Stimulated activated CD4-positive, alpha-beta T cell treated with anti-CD3 and anti-CD28 coated beads, TNF-alpha, amount 100 ng/mL, for 4 hours (primary cell): ENCODE results near the gene CD83.
A peak's percentile ranks its signal among the peaks of the same experiment; 100 is the strongest.
"Not testable (repeated sequence)": the region's sequence is repeated elsewhere in the genome, so short reads cannot be mapped to it uniquely, and the experiment has no call there.

Experiments used
- DNase-seq, 3 experiments: peaks; one replicate each; pipeline ENCODE4 v3.0.0-alpha.2; 2020; ENCODE audit warnings: low read depth in 3 of 3

CD83 gene, protein sequence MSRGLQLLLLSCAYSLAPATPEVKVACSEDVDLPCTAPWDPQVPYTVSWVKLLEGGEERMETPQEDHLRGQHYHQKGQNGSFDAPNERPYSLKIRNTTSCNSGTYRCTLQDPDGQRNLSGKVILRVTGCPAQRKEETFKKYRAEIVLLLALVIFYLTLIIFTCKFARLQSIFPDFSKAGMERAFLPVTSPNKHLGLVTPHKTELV

DNA sequence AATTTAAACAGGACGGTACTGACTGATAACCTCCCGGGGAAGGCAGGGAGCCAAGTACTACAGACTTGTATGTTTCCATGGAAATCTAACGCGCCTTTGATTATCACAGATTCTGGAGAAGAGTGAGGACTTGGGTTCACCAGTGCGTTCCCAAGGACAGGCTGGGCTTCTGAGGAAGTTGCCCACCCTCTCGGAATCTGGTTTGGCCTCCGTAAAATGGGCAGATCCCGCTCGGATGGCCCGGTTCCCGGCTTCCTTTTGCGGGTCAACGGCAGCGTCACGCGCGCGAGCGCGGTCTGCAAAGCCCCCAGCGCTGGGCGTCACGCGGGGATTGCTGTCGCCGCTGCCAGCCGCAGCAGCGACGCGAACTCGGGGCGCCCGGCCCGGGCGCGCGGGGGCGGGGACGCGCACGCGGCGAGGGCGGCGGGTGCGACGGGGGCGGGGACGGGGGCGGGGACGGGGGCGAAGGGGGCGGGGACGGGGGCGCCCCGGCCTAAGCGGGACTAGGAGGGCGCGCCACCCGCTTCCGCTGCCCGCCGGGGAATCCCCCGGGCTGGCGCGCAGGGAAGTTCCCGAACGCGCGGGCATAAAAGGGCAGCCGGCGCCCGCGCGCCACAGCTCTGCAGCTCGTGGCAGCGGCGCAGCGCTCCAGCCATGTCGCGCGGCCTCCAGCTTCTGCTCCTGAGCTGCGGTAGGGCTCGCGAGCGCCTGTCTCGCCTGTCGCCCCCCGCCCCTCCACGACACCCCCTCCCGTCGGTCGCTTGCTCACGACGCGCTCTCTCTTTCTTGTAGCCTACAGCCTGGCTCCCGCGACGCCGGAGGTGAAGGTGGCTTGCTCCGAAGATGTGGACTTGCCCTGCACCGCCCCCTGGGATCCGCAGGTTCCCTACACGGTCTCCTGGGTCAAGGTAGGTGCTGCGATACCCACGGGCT is at the start of gene CD83:
CD83 (plus strand) TSS at position 615 of the 933 bp plus-strand sequence; CDS start at position 655, 40 bp downstream.
- DNase-seq, result peak; percentile 56 to 79 (median 76)

DNA sequence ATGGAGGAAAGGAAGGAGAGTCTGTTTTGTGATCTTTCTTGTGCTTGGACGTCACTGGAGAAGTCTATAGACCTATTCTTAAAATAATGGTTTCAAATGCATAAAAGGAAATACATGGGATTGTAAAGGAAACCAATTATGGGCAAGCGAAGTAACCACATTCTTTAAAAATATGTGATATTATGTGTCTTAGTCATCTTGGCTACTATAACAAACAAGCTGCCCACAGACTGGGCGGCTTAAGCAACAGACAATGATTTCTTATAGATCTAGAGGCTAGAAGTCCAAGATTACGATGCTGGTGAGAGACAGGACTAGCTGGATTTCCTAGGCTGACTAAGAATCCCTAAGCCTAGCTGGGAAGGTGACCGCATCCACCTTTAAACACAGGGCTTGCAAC is 49.4 kb upstream of the CD83 start:
- DNase-seq, result no peak

DNA sequence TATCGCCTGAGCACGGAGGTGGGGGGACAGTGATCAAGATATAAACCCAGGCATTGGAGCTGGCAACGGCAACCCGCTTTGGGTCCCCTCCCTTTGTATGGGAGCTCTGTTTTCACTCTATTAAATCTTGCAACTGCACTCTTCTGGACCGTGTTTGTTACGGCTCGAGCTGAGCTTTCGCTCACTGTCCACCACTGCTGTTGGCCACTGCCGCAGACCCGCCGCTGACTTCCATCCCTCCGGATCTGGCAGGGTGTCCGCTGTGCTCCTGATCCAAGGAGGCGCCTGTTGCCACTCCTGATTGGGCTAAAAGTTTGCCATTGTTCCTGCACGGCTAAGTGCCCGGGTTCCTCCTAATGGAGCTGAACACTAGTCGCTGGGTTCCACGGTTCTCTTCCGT is 48.9 kb upstream of the CD83 start:
- no peak for DNase-seq

DNA sequence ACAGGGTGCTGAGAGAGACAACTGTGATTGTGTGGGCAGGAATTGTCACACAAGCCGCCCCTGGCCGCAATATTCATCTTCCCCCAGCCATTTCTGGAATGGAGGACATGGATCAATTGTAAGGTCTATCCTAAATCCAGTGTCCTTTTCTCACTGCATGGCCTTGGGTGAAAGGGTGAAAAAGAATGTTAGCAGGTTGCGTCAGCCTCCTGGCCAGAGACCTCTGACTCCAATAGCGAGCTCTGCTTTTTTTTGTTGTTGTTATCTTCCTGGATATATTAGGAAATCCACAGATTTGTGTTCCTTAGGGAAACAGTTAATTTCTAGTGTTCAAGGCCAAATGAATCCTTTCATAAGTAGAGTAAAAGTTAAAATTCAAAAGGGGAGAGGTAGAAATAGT is 47.1 kb upstream of the CD83 start:
- no peak for DNase-seq

DNA sequence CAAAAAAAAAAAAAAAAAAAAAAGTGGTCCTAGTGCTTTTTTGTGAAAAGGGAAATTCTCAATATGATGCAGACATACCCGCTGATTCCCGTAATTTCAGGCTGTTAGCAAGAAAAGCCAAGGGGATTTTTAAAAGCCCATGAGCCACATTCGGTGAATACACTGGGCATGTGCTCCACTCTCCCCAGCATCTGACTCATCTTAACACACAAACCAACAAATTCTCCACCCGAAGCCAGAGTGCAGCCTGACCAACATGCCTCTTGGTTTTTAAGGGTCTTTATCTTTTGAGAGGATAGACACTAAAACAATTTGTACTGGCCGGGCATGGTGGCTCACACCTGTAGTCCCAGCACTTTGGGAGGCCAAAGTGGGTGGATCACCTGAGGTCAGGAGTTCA is 45.5 kb upstream of the CD83 start:
- DNase-seq, result no peak

DNA sequence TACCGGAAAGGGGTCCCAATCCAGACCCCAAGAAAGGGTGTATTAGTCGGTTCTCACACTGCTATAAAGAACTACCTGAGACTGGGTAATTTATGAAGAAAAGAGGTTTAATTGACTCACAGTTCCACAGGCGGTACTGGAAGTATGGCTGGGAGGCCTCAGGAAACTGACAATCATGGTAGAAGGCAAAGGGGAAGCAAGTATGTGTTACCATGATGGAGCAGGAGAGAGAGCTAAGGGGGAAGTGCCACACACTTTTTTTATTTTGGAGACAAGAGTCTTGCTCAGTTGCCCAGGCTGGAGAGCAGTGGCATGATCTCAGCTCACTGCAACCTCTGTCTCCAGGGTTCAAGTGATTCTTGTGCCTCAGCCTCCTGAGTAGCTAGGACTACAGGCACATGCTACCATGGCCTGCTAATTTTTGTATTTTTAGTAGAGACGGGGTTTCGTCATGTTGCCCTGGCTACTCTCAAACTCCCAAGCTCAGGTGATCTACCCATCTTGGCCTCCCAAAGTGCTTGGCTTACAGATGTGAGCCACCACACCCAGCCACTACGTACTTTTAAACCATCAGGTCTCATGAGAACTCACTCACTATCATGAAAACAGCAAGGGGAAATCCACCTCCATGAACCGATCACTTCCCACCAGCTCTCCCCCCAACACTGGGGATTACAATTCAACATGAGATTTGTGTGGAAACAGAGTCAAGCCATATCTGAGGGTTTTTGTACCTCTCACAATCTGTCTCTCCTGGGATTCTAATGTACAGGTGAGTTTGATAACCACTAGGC is 43.8 kb upstream of the CD83 start:
- DNase-seq, result not testable (repeated sequence)

DNA sequence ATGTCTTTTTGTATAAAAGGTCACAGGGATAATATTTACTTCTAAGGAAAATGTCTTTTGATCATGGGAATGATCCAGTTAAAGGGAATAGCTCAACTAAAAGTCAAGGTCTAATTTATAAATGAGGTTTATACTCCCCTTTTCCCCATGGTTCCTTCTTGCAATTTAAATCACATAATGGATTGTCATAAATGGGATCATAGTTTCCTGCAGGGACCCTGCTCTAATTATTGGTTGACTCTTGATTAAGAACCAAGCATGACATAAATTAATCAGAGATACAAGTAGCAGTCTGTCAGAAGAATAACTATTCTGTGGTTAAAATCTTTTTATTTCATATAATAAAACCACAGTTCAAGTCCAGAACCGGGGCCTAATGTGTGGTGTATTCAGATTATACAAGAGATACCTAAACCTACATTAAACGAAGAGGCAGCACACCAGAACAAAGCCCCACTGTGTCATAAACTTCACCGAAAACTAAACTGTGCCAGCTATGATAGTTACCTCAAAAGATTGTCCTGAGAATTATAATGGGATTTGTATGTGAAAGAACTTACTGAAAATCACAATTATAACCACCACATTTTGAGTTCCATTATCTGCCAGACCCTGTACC is 43.0 kb upstream of the CD83 start:
- DNase-seq, result no peak

DNA sequence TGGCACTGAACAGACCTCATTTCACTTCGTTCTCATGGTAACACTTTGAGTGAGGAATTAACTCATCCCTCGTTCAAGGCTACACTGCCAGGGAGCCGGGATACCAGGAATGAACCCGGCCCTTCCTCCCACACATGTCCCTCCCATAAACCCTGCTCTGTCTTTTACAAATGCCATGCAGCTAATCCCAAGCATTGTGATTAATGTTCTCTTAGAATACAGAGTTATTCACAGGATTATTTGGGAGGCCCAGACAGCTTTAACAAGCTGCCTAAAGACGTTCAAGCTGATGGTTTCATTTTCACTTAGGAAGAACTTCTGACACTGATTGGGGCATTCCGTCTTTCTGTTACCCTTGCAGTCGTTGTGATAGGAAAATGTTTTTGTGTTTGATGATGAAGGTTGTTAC is 42.5 kb upstream of the CD83 start:
- peak in 1 of 3 experiments; percentile 5 for DNase-seq

DNA sequence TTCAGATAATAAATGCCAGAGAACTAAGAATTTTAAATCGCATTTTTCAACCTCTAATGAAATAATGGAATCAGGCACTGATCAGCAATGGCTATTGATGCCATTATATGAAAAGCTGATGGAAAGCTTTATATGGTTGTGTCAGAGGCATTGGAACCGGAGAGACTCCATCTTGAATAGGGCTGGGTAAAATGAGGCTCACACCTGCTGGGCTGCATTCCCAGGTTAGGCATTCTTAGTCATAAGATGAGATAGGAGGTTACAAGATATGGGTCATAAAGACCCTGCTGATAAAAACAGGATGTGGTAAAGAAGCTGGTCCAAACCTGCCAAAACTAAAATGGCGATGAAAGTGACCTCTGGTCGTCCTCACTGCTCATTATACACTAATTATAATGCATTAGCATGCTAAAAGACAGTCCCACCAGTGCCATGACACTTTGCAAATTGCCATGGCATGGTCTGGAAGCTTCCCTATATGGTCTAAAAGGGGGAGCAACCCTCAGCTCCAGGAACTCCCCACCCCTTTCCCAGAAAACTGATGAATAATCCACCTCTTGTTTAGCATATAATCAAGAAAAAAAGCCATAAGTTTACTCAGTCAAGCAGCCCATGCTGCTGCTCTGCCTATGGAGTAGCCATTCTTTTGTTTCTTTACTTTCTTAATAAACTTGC is 40.2 kb upstream of the CD83 start:
- DNase-seq, result no peak

DNA sequence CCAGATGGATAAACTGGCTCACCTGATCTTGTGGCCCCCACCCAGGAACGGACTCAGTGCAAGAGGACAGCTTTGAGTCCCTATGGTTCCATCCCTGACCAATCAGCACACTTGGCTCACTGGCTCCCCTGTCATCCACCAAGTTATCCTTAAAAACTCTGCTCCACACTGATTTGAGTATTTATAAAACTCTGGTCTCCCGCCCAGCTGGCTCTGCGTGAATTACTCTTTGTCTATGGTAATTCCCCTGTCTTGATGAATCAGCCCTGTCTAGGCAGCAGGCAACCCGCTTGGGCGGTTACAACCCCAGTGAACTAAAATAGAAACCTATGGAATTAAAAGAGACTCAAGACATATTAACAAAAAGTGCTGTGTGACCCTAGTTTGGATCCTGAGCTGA is 38.1 kb upstream of the CD83 start:
- DNase-seq, result no peak

DNA sequence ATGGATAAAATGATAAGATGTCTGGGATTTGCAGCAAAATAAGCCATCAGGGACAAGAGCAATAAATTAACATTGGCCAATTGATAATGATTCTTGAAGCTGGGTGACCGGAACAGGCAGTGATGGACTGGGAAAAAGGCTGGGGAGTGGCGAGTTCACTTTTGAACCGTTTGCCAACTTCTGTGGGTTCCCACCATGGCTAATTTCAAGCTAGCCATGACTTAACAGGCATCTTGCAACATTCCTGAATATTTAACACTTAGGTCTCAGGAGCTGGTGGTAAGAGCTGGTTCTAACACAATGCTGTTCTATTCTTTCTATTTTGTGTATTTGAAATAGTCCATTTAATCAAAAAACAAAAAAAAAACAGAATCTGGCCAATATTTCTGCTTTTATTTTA is 37.6 kb upstream of the CD83 start:
- no peak for DNase-seq

DNA sequence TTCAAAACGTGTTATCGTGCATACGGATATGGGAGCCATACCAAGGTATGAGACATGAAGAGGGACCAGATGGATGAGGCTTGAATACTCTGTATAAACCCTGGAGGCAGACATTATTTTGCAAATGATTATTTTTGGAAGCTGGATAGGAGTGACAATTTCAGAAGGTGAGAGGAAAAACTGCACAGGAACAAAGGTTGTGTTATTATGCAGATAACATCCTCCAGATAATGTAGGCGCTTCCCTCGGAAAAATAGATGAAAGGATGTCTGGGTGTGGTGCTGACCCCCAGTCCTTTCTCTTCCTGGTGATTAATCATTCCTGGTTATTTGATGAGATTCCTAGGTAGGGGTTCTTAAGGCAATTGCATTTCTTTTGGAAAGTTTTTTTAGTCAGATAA is 36.4 kb upstream of the CD83 start:
- DNase-seq, result no peak

DNA sequence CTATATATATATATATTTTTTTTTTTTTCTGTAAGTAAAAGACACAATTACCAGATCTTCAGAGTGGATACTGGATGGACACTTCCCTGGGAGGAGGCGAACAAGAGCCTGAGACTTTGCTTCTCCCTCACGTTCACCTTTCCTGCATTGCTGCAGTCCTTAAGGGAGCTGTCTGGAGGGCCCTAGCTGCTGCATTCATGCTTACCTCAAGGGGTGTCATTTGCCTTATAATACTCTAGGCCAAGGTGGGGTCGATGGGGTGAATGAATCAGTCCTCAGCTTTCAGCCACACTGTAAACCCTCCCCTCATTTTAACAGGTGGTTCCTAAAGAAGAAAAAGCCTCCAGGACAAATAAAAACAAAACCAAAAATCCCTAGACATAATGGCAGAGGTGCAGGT is 34.8 kb upstream of the CD83 start:
- DNase-seq, result no peak

DNA sequence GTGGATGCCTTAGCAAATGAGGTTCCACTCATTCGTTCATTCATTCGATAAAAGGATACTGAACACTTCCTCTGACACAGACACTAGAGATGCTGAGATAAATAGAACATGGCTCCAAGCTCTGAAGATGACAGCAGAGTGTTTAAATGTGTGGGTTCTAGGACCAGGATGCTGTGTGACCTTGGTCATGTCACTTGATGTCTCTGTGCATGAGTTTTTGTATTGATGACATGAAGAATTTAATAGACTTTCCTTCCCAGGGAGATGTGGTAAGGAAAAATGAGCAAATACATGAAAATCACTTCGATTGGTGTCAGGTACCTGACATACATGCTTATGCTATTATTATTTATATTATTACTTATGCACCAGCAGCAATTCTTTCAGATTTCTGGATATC is 34.3 kb upstream of the CD83 start:
- no peak for DNase-seq

DNA sequence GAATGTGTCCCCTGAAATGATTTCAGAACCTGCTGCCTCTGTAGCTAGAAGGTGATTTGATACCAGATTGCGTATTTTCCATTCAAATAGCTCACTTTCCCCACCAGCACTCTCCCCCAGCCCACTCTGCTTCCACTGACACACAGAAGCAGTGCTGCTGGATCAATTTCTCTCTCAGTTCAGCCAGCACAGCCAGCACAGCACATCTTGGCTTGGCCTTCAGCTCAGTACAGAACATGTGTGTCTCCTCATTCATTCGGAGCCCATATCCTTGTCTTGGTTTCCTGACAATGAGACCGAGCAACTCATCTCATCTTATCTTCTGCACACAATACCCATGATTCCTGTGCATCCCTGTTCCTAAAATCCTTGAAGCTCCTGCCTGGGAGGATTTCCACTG is 33.8 kb upstream of the CD83 start:
- DNase-seq, result no peak

DNA sequence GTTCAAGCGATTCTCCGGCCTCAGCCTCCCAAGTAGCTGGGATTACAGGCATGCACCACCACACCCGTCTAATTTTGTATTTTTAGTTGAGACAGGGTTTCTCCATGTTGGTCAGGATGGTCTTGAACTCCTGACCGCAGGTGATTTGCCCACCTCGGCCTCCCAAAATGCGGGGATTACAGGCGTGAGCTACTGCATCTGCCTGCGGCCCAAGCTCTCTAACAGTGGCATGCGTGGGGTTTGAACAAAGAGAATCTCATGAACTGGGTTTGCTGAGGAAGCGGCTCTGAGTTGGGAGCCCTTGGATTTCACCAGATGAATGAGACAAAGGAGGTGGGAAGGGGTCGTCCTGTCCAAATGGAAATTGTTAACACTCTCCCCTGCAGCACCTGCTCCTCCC is 33.2 kb upstream of the CD83 start:
- no peak for DNase-seq

DNA sequence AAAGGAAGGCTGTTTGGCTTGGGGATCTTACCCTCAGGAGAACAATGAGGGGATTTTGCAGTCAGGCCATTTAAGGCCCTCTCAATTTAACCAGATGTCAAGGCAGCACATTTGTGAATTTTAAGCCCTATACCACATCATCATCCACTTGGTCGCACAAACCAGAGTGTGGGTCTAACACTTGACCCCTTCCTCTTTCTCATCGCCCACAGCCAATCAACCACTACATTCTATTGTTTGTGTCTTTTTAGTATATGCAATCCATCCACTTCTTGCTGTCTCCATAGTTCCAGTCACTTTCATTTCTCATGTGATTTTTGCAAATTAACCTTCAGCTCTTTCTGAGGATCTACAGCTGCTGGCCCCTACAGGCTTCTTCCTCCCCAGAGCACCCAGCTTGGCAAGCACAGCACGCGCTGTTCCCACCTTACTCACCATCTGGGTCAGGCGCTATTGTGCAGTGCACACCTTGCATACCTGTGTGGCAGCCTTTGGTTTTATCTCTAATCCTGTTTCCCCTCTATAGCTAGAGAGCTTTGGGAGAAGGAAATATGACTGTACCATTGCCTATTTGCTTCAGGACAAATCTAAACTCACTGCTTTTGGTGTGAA is 32.3 kb upstream of the CD83 start:
- DNase-seq, result no peak

DNA sequence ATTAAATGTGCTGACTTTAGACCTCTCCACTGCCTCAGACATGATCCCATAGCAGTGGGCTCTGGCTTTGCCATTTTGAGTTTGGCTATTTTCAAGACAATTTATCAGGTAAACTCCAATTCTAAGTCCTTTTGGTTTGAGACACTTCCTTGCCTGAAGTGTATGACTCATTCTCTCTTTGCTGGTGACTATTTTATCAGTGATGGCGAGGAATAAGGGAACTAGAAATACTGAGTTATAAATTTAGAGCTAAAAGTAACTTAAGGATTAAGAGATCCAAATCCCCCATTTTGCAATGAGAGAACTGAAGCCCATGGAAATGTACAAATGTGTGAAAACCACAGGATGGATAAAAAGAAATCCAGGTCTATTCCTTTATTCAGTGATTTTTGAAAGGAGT is 30.9 kb upstream of the CD83 start:
- no peak for DNase-seq

DNA sequence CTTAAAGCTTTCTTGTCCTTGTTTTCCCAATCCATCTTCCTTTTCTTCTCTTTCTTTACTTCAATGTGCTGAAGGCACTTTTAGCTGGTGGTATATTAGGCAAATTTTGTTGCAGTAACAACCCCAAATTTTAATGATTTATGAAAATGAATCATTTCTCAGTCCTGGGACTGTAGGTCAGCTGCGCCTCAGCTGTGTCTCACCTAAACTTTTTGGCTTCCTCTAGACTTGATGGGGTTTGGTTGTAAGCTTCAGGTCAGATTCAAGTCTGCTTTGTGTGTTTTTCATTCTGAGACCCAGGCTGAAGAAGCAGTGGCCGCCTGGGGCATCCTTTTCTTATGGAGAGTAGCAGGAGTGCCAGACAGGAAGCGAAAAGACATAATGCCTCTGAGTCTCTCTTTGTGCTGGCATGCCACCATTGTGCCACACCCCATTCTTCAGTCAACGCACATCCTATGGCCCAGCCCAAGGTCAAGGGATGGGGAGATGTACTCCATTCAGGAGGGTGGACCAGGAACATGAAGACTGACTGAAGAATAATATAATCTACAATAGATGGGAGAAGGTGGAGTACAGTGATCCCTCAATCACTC is 28.9 kb upstream of the CD83 start:
- DNase-seq, result no peak

DNA sequence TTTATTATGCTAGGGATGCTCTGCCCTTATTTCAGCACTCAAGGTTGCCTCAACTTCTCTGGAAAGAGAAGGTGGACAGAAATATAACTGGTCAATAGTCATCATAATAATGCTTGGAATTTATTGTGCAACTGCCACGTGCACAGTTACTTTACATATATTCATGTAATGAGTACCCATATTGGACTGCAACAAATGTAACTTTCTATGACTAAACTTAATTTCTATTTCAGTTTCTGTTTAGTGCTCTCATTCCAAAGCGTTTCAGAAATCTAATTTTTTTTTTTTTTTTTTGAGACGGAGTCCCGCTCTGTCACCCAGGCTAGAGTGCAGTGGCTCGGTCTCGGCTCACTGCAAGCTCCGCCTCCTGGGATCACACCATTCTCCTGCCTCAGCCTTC is 28.3 kb upstream of the CD83 start:
- no peak for DNase-seq
